HepG2 (cell line): ENCODE data around the gene GSTM4. TPM values are rescaled to one million over a fixed set of nuclear protein-coding genes. Genes with fewer than 3 reads are reported as not detected.

Experiments
- ATAC-seq: fragments of 200-7000 bp; cut with Tn5 transposase; 3 replicates; pipeline ENCODE4 v1.9.1; 2020; ENCODE audit warnings: mild to moderate bottlenecking, moderate library complexity
- BruUV-seq: library from RNA; stranded (reverse); fragments of 400-500 nt; replicated peaks from 2 replicates; lab custom pipeline; 2021; lab: Mats Ljungman, UMichigan
- CTCF ChIA-PET: fragments of 300-600 bp; formaldehyde crosslinking; extraction: SDS; loops from one replicate; lab custom pipeline; 2021; ENCODE audit warnings: low total read pairs, inconsistent platforms, low intra/inter-chr PET ratio; lab: Yijun Ruan, JAX
- POLR2A ChIA-PET: fragments of 350-600 bp; sonication (Branson Sonifier 250); formaldehyde crosslinking; loops from one replicate; lab custom pipeline; 2020; ENCODE audit warnings: antibody characterized with exemption, inconsistent platforms; lab: Yijun Ruan, JAX
- DNase-seq: peaks from one replicate; pipeline ENCODE4 v3.0.0-alpha.2; 2015; ENCODE audit warnings: low spot score
- FAIRE-seq: peaks from 3 replicates; lab custom pipeline; 2011; peaks lifted over from hg19 to GRCh38; lab: Jason Lieb, UNC
- H2AFZ ChIP-seq: one replicate; pipeline ENCODE4 v1.6.1; 2011; ENCODE audit warnings: low read length, inconsistent platforms
- H3K27ac ChIP-seq: fragments of 300-600 bp; 3 replicates; pipeline ENCODE4 v1.8.0; 2011; ENCODE audit warnings: mixed run types, mild to moderate bottlenecking, mixed read lengths, low read length, inconsistent platforms; ENCODE audit not compliant: insufficient read depth; ENCODE audit errors: extremely low read length
- H3K27me3 ChIP-seq, 2 experiments: fragments of 200-600 bp in 1 of 2; 2 replicates in 1 of 2; 3 replicates in 1 of 2; pipeline versions ENCODE4 v1.6.0 to v1.8.0; 2011; ENCODE audit warnings: low read length in 2 of 2, mild to moderate bottlenecking in 2 of 2, moderate library complexity in 2 of 2, inconsistent platforms in 1 of 2; ENCODE audit not compliant: insufficient read depth in 2 of 2, control insufficient read depth in 1 of 2
- H3K36me3 ChIP-seq, 2 experiments: fragments of 200-600 bp in 1 of 2; replicated peaks in 1 of 2; 2 replicates in 1 of 2; 3 replicates in 1 of 2; pipeline versions ENCODE4 v1.5.1 to v1.8.0; 2011; ENCODE audit warnings: low read length in 2 of 2, inconsistent platforms in 1 of 2; ENCODE audit not compliant: insufficient read depth in 2 of 2, control insufficient read depth in 1 of 2
- H3K4me1 ChIP-seq: 2 replicates; pipeline ENCODE4 v1.5.1; 2012; ENCODE audit warnings: low read length, inconsistent platforms; ENCODE audit not compliant: insufficient read depth
- H3K4me2 ChIP-seq: 2 replicates; pipeline ENCODE4 v1.6.0; 2011; ENCODE audit warnings: low read depth, low read length, inconsistent platforms
- H3K4me3 ChIP-seq, 3 experiments: fragments of 200-600 bp in 1 of 3; sonication (generic), shearing (Covaris generic) in 1 of 3; replicated peaks in 1 of 3; 2 replicates each; pipeline ENCODE4 v1.5.1; 2011 to 2016; ENCODE audit warnings: low read length in 3 of 3, inconsistent platforms in 2 of 3, low read depth in 2 of 3, mild to moderate bottlenecking in 2 of 3, control low read depth in 1 of 3, mixed read lengths in 1 of 3; ENCODE audit not compliant: insufficient read depth in 1 of 3
- H3K79me2 ChIP-seq: one replicate; pipeline ENCODE4 v1.6.1; 2011; ENCODE audit warnings: low read length, inconsistent platforms; ENCODE audit not compliant: insufficient read depth
- H3K9ac ChIP-seq: 2 replicates; pipeline ENCODE4 v1.6.0; 2011; ENCODE audit warnings: mild to moderate bottlenecking, low read depth, low read length, inconsistent platforms; ENCODE audit not compliant: insufficient read depth
- H3K9me3 ChIP-seq: 2 replicates; pipeline ENCODE4 v1.5.1; 2012; ENCODE audit warnings: mild to moderate bottlenecking, low read length
- H4K20me1 ChIP-seq: 2 replicates; pipeline ENCODE4 v1.6.0; 2011; ENCODE audit warnings: inconsistent platforms, mild to moderate bottlenecking, low read length, moderate library complexity; ENCODE audit not compliant: insufficient read depth
- ASH2L ChIP-seq: fragments of 300-600, 200-600 bp; sonication (generic); IDR thresholded peaks from 2 replicates; pipeline ENCODE4 v1.7.0; 2017; ENCODE audit warnings: low read depth, mild to moderate bottlenecking, moderate library complexity, mixed read lengths, low read length; ENCODE audit not compliant: insufficient read length
- CBFB ChIP-seq: sonication (generic); formaldehyde crosslinking; IDR thresholded peaks from 2 replicates; pipeline ENCODE4 v1.4.0; 2020; ENCODE audit warnings: missing genetic modification reagents
- CCDC6 ChIP-seq: sonication (generic); formaldehyde crosslinking; IDR thresholded peaks from 2 replicates; pipeline ENCODE4 v1.8.1; 2022; ENCODE audit warnings: mild to moderate bottlenecking, missing genetic modification reagents, moderate library complexity
- FOXK2 ChIP-seq: fragments of 450-650 bp; IDR thresholded peaks from 2 replicates; pipeline ENCODE4 v1.6.1; 2016
- HNRNPLL ChIP-seq: fragments of 200-400 bp; formaldehyde crosslinking; IDR thresholded peaks from 2 replicates; pipeline ENCODE4 v1.6.1; 2017; ENCODE audit warnings: mild to moderate bottlenecking, low read depth, low read length; ENCODE audit not compliant: poor library complexity, severe bottlenecking
- KDM6A ChIP-seq: IDR thresholded peaks from 2 replicates; pipeline ENCODE4 v1.6.1; 2016; ENCODE audit warnings: low read depth
- NR2F2 ChIP-seq: IDR thresholded peaks from 2 replicates; pipeline ENCODE4 v1.6.1; 2012; ENCODE audit warnings: low read depth, inconsistent platforms, borderline replicate concordance
- PHF21A ChIP-seq: sonication (generic); formaldehyde crosslinking; IDR thresholded peaks from 2 replicates; pipeline ENCODE4 v1.5.0; 2020; ENCODE audit warnings: mild to moderate bottlenecking, missing genetic modification reagents
- PTBP1 ChIP-seq: fragments of 200-400 bp; formaldehyde crosslinking; IDR thresholded peaks from 2 replicates; pipeline ENCODE4 v1.6.1; 2018; ENCODE audit warnings: low read length, low read depth; ENCODE audit not compliant: poor library complexity, severe bottlenecking
- ZFP82 ChIP-seq: sonication (generic); formaldehyde crosslinking; IDR thresholded peaks from 2 replicates; pipeline ENCODE4 v1.5.1; 2020; ENCODE audit warnings: mild to moderate bottlenecking, missing genetic modification reagents, borderline replicate concordance
- ZFP90 ChIP-seq: sonication (generic); formaldehyde crosslinking; IDR thresholded peaks from 2 replicates; pipeline ENCODE4 v1.8.0; 2022; ENCODE audit warnings: missing genetic modification reagents, mild to moderate bottlenecking, inconsistent platforms, borderline replicate concordance
- ZNF20 ChIP-seq: sonication (generic); formaldehyde crosslinking; IDR thresholded peaks from 2 replicates; pipeline ENCODE4 v1.4.0; 2020; ENCODE audit warnings: mild to moderate bottlenecking, moderate library complexity, missing genetic modification reagents
- ZNF234 ChIP-seq: sonication (generic); formaldehyde crosslinking; conservative IDR thresholded peaks from 2 replicates; pipeline ENCODE4 v1.5.1; 2020; ENCODE audit warnings: mild to moderate bottlenecking, missing genetic modification reagents
- ZNF33B ChIP-seq: sonication (generic); formaldehyde crosslinking; IDR thresholded peaks from 2 replicates; pipeline ENCODE4 v1.5.1; 2020; ENCODE audit warnings: mild to moderate bottlenecking, missing genetic modification reagents
- ZNF34 ChIP-seq: sonication (generic); formaldehyde crosslinking; IDR thresholded peaks from 2 replicates; pipeline ENCODE4 v1.4.0; 2020; ENCODE audit warnings: mild to moderate bottlenecking, missing genetic modification reagents, borderline replicate concordance
- ZNF616 ChIP-seq: sonication (generic); formaldehyde crosslinking; IDR thresholded peaks from 2 replicates; pipeline ENCODE4 v1.5.0; 2020; ENCODE audit warnings: low read depth, mild to moderate bottlenecking, missing genetic modification reagents
- ZNF773 ChIP-seq: sonication (generic); formaldehyde crosslinking; IDR thresholded peaks from 2 replicates; pipeline ENCODE4 v1.4.0; 2020; ENCODE audit warnings: missing genetic modification reagents, borderline replicate concordance
- WGBS: methylation state at CpG from one replicate; pipeline ENCODE4 v1.1.6; 2017; ENCODE audit warnings: low lambda C conversion rate; 5-methylcytosine and 5-hydroxymethylcytosine counted together
- in situ Hi-C: cut with HindIII; loops from 2 replicates; pipeline ENCODE4 v1.10.0; 2017; ENCODE audit warnings: low pct_unique_long_range_greater_than_20kb; ENCODE audit not compliant: extremely low pct_ligation_motif_present
- intact Hi-C: fragments of 100-400 bp; cut with micrococcal nuclease; formaldehyde crosslinking; loops from one replicate; pipeline ENCODE4 v1.10.0; 2022; ENCODE audit not compliant: unreplicated experiment
- polyA plus RNA-seq, 8 experiments: library from polyadenylated mRNA; depleted of rRNA in 3 of 8; stranded (reverse) in 7 of 8; unstranded in 1 of 8; fragments of >200 nt; fragmentation: Illumina TruSeq in 4 of 8; extraction: Trizol in 4 of 8; gene quantifications; 2 replicates each; pipeline versions ENCODE4 v1.2.1 to v1.2.3, GENCODE V29; 2011 to 2016; ENCODE audit warnings: low read depth in 4 of 8, missing spikeins in 1 of 8, mixed read lengths in 1 of 8; ENCODE audit not compliant: insufficient read depth in 1 of 8
- total RNA-seq, 5 experiments: library from RNA; depleted of rRNA; stranded (reverse); fragments of >200 nt; fragmentation: Illumina TruSeq; extraction: Trizol; gene quantifications; 2 replicates each; pipeline ENCODE4 v1.2.3, GENCODE V29; 2016; ENCODE audit warnings: low read depth in 1 of 5
- TF ChIP-seq, protein P1 (sequence below): sonication (generic); formaldehyde crosslinking; IDR thresholded peaks from 2 replicates; pipeline ENCODE4 v1.8.0; 2022; ENCODE audit warnings: low read depth, missing genetic modification reagents
- TF ChIP-seq, protein P2 (sequence below): IDR thresholded peaks from 2 replicates; pipeline ENCODE4 v1.6.1; 2016; ENCODE audit warnings: missing compliant biosample characterization, missing genetic modification reagents, borderline replicate concordance

The GSTM4 gene
- total and polyA plus RNA-seq, 2 of the 13 experiments (the other 11 are each of a cell fraction or from before 2014, with no cell fraction given): 25.3 to 40.8 TPM

DNA sequence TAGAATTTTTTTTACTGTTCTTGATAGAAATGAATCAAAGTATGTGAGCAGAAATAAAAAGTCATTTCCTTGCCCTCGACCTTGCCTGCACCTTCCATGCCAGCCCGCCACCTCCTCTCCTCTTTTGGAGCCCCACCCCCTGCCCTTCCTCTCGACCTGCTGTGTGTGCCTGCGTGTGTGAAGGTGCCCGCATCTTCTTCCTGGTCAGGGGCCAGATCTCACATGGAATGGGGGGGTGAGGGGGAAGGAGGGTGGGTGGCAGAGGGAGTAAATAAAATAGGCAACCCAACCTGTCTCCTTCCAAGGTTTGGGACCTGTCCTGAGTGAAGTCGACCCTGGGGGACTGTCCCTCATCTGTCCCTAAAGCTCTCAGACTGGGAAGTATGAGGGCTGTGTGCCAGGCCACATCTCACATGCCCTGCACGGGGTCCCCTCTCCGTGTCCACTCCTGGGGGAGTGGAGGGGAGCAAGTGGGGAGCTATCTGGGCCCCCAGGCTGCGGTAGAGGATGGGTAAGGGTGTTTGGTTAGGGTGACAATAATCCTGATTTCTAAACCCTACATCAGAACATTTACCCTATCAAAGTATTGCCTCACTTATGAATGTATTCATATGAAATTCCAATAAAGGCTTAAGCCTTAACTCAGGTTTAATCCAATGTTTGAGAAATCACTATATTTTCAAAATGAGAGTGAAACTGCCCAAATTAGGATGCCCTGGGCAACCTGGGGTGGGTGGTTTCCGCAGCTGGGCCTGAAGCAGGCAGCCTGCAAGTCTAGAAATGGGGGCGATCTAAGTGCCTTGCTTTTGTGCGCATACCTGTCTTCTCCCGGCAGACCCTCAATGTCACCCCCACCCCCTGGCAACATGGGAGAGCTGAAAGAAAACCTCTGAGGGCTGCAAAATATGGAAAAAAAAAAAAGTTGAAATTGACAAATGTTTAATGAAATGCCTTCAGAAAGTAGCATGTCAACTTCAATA, 20.8 kb upstream of the GSTM4 start:
- POLR2A ChIA-PET: interaction anchor here (1.1 to 1.7 kb wide), 3 partner anchors 9 to 89 kb away, joined by 3 to 9 read pairs (median 3); partner anchors contain the start of gene GSTM4
- ATAC-seq: no peak
- H2AFZ ChIP-seq: no peak overlapping the region
- H3K36me3 ChIP-seq: peaks cover 14% of the 10 kb centered on the region in 2 experiments
- H3K9ac ChIP-seq: no peak overlapping the region
- H3K9me3 ChIP-seq: no peaks in the 10 kb centered on the region
- H3K27me3 ChIP-seq: no peaks in the 10 kb centered on the region
- no peaks in the 10 kb centered on the region for H3K79me2 ChIP-seq
- FAIRE-seq: no peak
- H3K27ac ChIP-seq: no peak overlapping the region
- H3K4me3 ChIP-seq: no peak overlapping the region
- in situ Hi-C loops: no loop called here
- intact Hi-C loops: no loop called here
- CTCF ChIA-PET: no interaction called here
- no peaks in the 10 kb centered on the region for H4K20me1 ChIP-seq
- DNase-seq: no peak
- no peak overlapping the region for H3K4me2 ChIP-seq
- TF ChIP-seq NR2F2 (no peak), CBFB (CRISPR knock-in tag) (no peak), ZFP82 (CRISPR knock-in tag) (no peak), PTBP1 (no peak), ZFP90 (CRISPR knock-in tag) (no peak), HNRNPLL (no peak), ZNF616 (no peak), PHF21A (CRISPR knock-in tag) (no peak), FOXK2 (no peak), ZNF33B (CRISPR knock-in tag) (no peak), ZNF773 (CRISPR knock-in tag) (no peak), CCDC6 (CRISPR knock-in tag) (no peak), ASH2L (no peak), ZNF20 (no peak), ZNF34 (CRISPR knock-in tag) (no peak), KDM6A (CRISPR knock-in tag) (no peak), ZNF234 (CRISPR knock-in tag) (no peak)
- TF ChIP-seq, protein P1, sequence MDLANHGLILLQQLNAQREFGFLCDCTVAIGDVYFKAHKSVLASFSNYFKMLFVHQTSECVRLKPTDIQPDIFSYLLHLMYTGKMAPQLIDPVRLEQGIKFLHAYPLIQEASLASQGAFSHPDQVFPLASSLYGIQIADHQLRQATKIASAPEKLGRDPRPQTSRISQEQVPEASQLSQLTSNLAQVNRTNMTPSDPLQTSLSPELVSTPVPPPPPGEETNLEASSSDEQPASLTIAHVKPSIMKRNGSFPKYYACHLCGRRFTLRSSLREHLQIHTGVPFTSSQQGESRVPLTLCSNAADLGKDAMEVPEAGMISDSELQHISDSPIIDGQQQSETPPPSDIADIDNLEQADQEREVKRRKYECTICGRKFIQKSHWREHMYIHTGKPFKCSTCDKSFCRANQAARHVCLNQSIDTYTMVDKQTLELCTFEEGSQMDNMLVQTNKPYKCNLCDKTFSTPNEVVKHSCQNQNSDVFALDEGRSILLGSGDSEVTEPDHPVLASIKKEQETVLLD (CRISPR knock-in tag): no peak
- TF ChIP-seq, protein P2, sequence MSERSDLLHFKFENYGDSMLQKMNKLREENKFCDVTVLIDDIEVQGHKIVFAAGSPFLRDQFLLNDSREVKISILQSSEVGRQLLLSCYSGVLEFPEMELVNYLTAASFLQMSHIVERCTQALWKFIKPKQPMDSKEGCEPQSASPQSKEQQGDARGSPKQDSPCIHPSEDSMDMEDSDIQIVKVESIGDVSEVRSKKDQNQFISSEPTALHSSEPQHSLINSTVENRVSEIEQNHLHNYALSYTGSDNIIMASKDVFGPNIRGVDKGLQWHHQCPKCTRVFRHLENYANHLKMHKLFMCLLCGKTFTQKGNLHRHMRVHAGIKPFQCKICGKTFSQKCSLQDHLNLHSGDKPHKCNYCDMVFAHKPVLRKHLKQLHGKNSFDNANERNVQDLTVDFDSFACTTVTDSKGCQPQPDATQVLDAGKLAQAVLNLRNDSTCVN: no peak
- peaks cover 27% of the 10 kb centered on the region for H3K4me1 ChIP-seq
- 87% methylated on average over 11 of the region's 13 CpGs for WGBS
- BruUV-seq: no TSS peak
